Measurements from ENCODE around the gene SPANXN3.

Gene SPANXN3

GRCh38 chrX:143466130-143466529 lies 51.1 kb downstream of the SPANXN3 start:
- no peak for DNase-seq (ENCODE audit: low read depth, low spot score)
- no peak for TF ChIP-seq CTCF (IDR thresholded peaks at IDR 0.05; ENCODE audit: low read depth, low read length)
- no peak overlapping the region for H3K4me3 ChIP-seq (ENCODE audit: low read depth, low read length)
- in situ Hi-C loops (cut with HindIII; ENCODE audit: low sequenced_read_pairs), result no loop called here

GRCh38 chrX:143462696-143463095 lies 54.6 kb downstream of the SPANXN3 start:
- no peak overlapping the region for H3K4me3 ChIP-seq (ENCODE audit: low read depth, low read length)
- no peak for TF ChIP-seq CTCF (IDR thresholded peaks at IDR 0.05; ENCODE audit: low read depth, low read length)
- DNase-seq (ENCODE audit: low read depth, low spot score), result no peak
- in situ Hi-C loops (cut with HindIII; ENCODE audit: low sequenced_read_pairs), result no loop called here

- no peak for TF ChIP-seq CTCF (IDR thresholded peaks at IDR 0.05; ENCODE audit: low read depth, low read length)
- in situ Hi-C loops (cut with HindIII; ENCODE audit: low sequenced_read_pairs), result no loop called here
- no peak for DNase-seq (ENCODE audit: low read depth, low spot score)
- H3K4me3 ChIP-seq (ENCODE audit: low read depth, low read length), result no peak overlapping the region
Observed at GRCh38 chrX:143461606-143462005, 55.7 kb downstream of the SPANXN3 start.
